ENCODE results near the gene EGR2.
A peak's percentile ranks its signal among the peaks of the same experiment; 100 is the strongest.

Gene EGR2

GRCh38 chr10:62831346-62831745, 15.2 kb upstream of the EGR2 start:
- ATAC-seq = no peak
- Mint-ChIP-seq H3K9me3 (peaks cover 6% of the 10 kb centered on the region), H3K27ac (no peak overlapping the region), H3K27me3 (peaks cover 9% of the 10 kb centered on the region), H3K4me1 (peaks cover 12% of the 10 kb centered on the region), H3K36me3 (no peaks in the 10 kb centered on the region), H3K4me3 (no peak overlapping the region)

- H3K4me1 Mint-ChIP-seq = peaks cover 17% of the 10 kb centered on the region
- peak overlapping the region; percentile 33 for H3K27ac Mint-ChIP-seq
These were observed 14.5 kb upstream of the EGR2 start for GRCh38 chr10:62830679-62831078.

GRCh38 chr10:62829622-62830021, 13.5 kb upstream of the EGR2 start:
- no peak for ATAC-seq
- Mint-ChIP-seq H3K27ac (no peak overlapping the region), H3K4me1 (peaks cover 17% of the 10 kb centered on the region), H3K4me3 (no peak overlapping the region), H3K27me3 (peaks cover 9% of the 10 kb centered on the region), H3K9me3 (peaks cover 6% of the 10 kb centered on the region), H3K36me3 (no peaks in the 10 kb centered on the region)

More at GRCh38 chr10:62830679-62831078, 14.5 kb upstream of the EGR2 start:
- ATAC-seq = no peak
- Mint-ChIP-seq H3K4me3 (no peak overlapping the region), H3K27me3 (peaks cover 9% of the 10 kb centered on the region), H3K9me3 (peaks cover 6% of the 10 kb centered on the region), H3K36me3 (no peaks in the 10 kb centered on the region)

- Mint-ChIP-seq H3K27me3 (no peaks in the 10 kb centered on the region), H3K4me1 (peaks cover 17% of the 10 kb centered on the region), H3K4me3 (no peak overlapping the region), H3K9me3 (peaks cover 3% of the 10 kb centered on the region), H3K36me3 (no peaks in the 10 kb centered on the region), H3K27ac (peak overlapping the region; percentile 23)
- peak; percentile 60 for ATAC-seq
These were observed 10.1 kb upstream of the EGR2 start for GRCh38 chr10:62826273-62826672.

- no peak overlapping the region for H3K4me3 Mint-ChIP-seq
- H3K27me3 Mint-ChIP-seq = peaks cover 4% of the 10 kb centered on the region
- no peak overlapping the region for H3K27ac Mint-ChIP-seq
- H3K9me3 Mint-ChIP-seq = no peaks in the 10 kb centered on the region
- H3K36me3 Mint-ChIP-seq = peaks cover 7% of the 10 kb centered on the region
- H3K4me1 Mint-ChIP-seq = peaks cover 33% of the 10 kb centered on the region
- no peak for ATAC-seq
These were observed 4.4 kb upstream of the EGR2 start for GRCh38 chr10:62820586-62820985.

- Mint-ChIP-seq H3K27ac (peak overlapping the region; percentile 96), H3K27me3 (peaks cover 12% of the 10 kb centered on the region), H3K36me3 (peaks cover 19% of the 10 kb centered on the region), H3K4me3 (peak overlapping the region; percentile 30), H3K4me1 (peaks cover 46% of the 10 kb centered on the region), H3K9me3 (no peaks in the 10 kb centered on the region)
- no peak for ATAC-seq
These were observed 3.2 kb upstream of the EGR2 start for GRCh38 chr10:62819141-62819920.

- peak overlapping the region; percentile 96 for H3K27ac Mint-ChIP-seq
- peaks cover 54% of the 10 kb centered on the region for H3K4me1 Mint-ChIP-seq
- ATAC-seq = peak; percentile 9
- H3K9me3 Mint-ChIP-seq = no peaks in the 10 kb centered on the region
- H3K36me3 Mint-ChIP-seq = peaks cover 28% of the 10 kb centered on the region
- peak overlapping the region; percentile 92 for H3K4me3 Mint-ChIP-seq
- peaks cover 12% of the 10 kb centered on the region for H3K27me3 Mint-ChIP-seq
These were observed 2.4 kb upstream of the EGR2 start for GRCh38 chr10:62818426-62819011.

GRCh38 chr10:62817766-62818425, 1.7 kb upstream of the EGR2 start:
- peaks cover 34% of the 10 kb centered on the region for H3K36me3 Mint-ChIP-seq
- H3K27me3 Mint-ChIP-seq = peaks cover 12% of the 10 kb centered on the region

GRCh38 chr10:62817121-62817765, 1.1 kb upstream of the EGR2 start:
- Mint-ChIP-seq H3K36me3 (peaks cover 40% of the 10 kb centered on the region), H3K4me3 (peak overlapping the region; percentile 92), H3K27ac (peak overlapping the region; percentile 96), H3K9me3 (no peaks in the 10 kb centered on the region), H3K4me1 (peaks cover 67% of the 10 kb centered on the region), H3K27me3 (peaks cover 12% of the 10 kb centered on the region)
- ATAC-seq = peak; percentile 57

More at GRCh38 chr10:62817766-62818425, 1.7 kb upstream of the EGR2 start:
- peak; percentile 70 for ATAC-seq
- Mint-ChIP-seq H3K4me1 (peaks cover 60% of the 10 kb centered on the region), H3K4me3 (peak overlapping the region; percentile 92), H3K9me3 (no peaks in the 10 kb centered on the region), H3K27ac (peak overlapping the region; percentile 96)

GRCh38 chr10:62816076-62816330, 163 bp downstream of the EGR2 start:
- Mint-ChIP-seq H3K36me3 (peaks cover 41% of the 10 kb centered on the region), H3K27me3 (peaks cover 12% of the 10 kb centered on the region), H3K4me1 (peaks cover 76% of the 10 kb centered on the region), H3K4me3 (peak overlapping the region; percentile 92), H3K27ac (peak overlapping the region; percentile 96), H3K9me3 (no peaks in the 10 kb centered on the region)
- no peak for ATAC-seq

GRCh38 chr10:62815381-62816075, 638 bp downstream of the EGR2 start:
- H3K9me3 Mint-ChIP-seq = no peaks in the 10 kb centered on the region
- ATAC-seq = no peak
- peaks cover 44% of the 10 kb centered on the region for H3K36me3 Mint-ChIP-seq
- peaks cover 81% of the 10 kb centered on the region for H3K4me1 Mint-ChIP-seq
- H3K27ac Mint-ChIP-seq = peak overlapping the region; percentile 96
- peaks cover 12% of the 10 kb centered on the region for H3K27me3 Mint-ChIP-seq
- H3K4me3 Mint-ChIP-seq = peak overlapping the region; percentile 92

GRCh38 chr10:62814756-62815380, 1.3 kb downstream of the EGR2 start:
- Mint-ChIP-seq H3K4me1 (peaks cover 84% of the 10 kb centered on the region), H3K36me3 (peaks cover 46% of the 10 kb centered on the region), H3K4me3 (peak overlapping the region; percentile 92), H3K27ac (peak overlapping the region; percentile 96), H3K27me3 (peaks cover 12% of the 10 kb centered on the region), H3K9me3 (no peaks in the 10 kb centered on the region)
- ATAC-seq = no peak

GRCh38 chr10:62813981-62814380, 2.2 kb downstream of the EGR2 start:
- Mint-ChIP-seq H3K4me3 (peak overlapping the region; percentile 92), H3K27ac (peak overlapping the region; percentile 96), H3K4me1 (peaks cover 81% of the 10 kb centered on the region), H3K36me3 (peaks cover 48% of the 10 kb centered on the region), H3K9me3 (no peaks in the 10 kb centered on the region), H3K27me3 (peaks cover 12% of the 10 kb centered on the region)
- no peak for ATAC-seq

- Mint-ChIP-seq H3K4me3 (peak overlapping the region; percentile 92), H3K9me3 (no peaks in the 10 kb centered on the region), H3K27ac (peak overlapping the region; percentile 96), H3K36me3 (peaks cover 53% of the 10 kb centered on the region), H3K4me1 (peaks cover 81% of the 10 kb centered on the region), H3K27me3 (peaks cover 12% of the 10 kb centered on the region)
- ATAC-seq = no peak
These were observed 2.7 kb downstream of the EGR2 start for GRCh38 chr10:62813453-62813852.
